Breast epithelium (tissue), 4 donors: ENCODE results near the gene GGTLC3. TPM values are rescaled to one million over a fixed set of nuclear protein-coding genes. Genes with fewer than 3 reads are reported as not detected.
"Not testable (repeated sequence)": the region's sequence is repeated elsewhere in the genome, so short reads cannot be mapped to it uniquely, and the experiment has no call there.

Experiments used
- DNase-seq, 2 donors: peaks; one replicate each; pipeline ENCODE4 v3.0.0-alpha.2; 2019; ENCODE audit warnings: low spot score in 2 of 2
- H3K27ac ChIP-seq, 2 donors: fragments of 200-600 bp; sonication (generic) in 1 of 2; one replicate each; pipeline ENCODE4 v1.5.1; 2016 to 2019; ENCODE audit warnings: mild to moderate bottlenecking in 1 of 2
- H3K27me3 ChIP-seq, 2 donors: fragments of 200-600 bp; sonication (generic) in 1 of 2; one replicate each; pipeline versions ENCODE4 v1.5.1 to v1.6.0; 2017 to 2019; ENCODE audit warnings: control low read depth in 1 of 2, mild to moderate bottlenecking in 1 of 2
- H3K36me3 ChIP-seq: fragments of 200-600 bp; one replicate; pipeline ENCODE4 v1.5.1; 2019
- H3K4me1 ChIP-seq, 2 donors: fragments of 200-600 bp; sonication (generic); one replicate each; pipeline ENCODE4 v1.5.1; 2016 to 2019; ENCODE audit warnings: control low read depth in 1 of 2
- H3K4me3 ChIP-seq, 3 donors: fragments of 200-600 bp; sonication (generic); 1 replicate in 2 of 3; 2 replicates in 1 of 3; pipeline ENCODE4 v1.5.1; 2016 to 2019; ENCODE audit warnings: mild to moderate bottlenecking in 3 of 3, moderate library complexity in 2 of 3
- H3K9me3 ChIP-seq, 2 donors: fragments of 200-600 bp; sonication (generic) in 1 of 2; one replicate each; pipeline ENCODE4 v1.5.1; 2016 to 2019; ENCODE audit warnings: control low read depth in 1 of 2
- intact Hi-C: fragments of 100-400 bp; cut with DNase I; formaldehyde crosslinking; loops from one replicate; pipeline ENCODE4 v1.15.1; 2023; ENCODE audit warnings: low total_unique reads
- total RNA-seq, 3 donors: library from RNA; depleted of rRNA; stranded (reverse); fragments of >200 nt; gene quantifications; one replicate each; pipeline ENCODE4 v1.1.0, GENCODE V29; 2016

GGTLC3 gene
- total RNA-seq = not detected

DNA sequence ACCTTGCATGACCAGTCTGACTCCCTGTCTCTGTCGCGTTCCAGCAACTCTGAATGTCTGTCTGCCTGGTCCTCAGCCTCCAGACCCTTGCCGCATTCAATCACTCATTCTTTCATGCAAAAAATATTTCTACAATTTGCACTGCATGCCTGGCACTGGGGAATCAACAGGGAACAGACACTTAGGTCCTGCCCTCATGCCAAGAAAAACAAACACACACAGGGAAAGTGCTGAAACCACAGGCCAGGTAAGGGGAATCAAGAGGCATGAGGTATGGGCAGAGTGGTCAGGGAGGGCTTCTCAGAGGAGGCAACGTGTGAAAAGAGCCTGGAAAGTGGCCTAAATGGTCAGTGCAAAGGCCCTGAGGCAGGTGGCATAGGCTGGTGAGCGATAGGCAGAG lies at the start of gene GGTLC3:
Gene GGTLC3 (minus strand): TSS at position 101 of the 400 bp plus-strand sequence. CDS start 264 bp downstream, outside the sequence.
- H3K27me3 ChIP-seq, H3K4me1 ChIP-seq, H3K27ac ChIP-seq, intact Hi-C loops, DNase-seq, H3K9me3 ChIP-seq, H3K4me3 ChIP-seq, H3K36me3 ChIP-seq: not testable (repeated sequence)

- DNase-seq, H3K9me3 ChIP-seq, H3K36me3 ChIP-seq, H3K27ac ChIP-seq, H3K4me3 ChIP-seq, intact Hi-C loops, H3K27me3 ChIP-seq, H3K4me1 ChIP-seq: not testable (repeated sequence)
Observed at GRCh38 chr22:18560099-18560974, 42.4 kb upstream of the GGTLC3 start.

DNA sequence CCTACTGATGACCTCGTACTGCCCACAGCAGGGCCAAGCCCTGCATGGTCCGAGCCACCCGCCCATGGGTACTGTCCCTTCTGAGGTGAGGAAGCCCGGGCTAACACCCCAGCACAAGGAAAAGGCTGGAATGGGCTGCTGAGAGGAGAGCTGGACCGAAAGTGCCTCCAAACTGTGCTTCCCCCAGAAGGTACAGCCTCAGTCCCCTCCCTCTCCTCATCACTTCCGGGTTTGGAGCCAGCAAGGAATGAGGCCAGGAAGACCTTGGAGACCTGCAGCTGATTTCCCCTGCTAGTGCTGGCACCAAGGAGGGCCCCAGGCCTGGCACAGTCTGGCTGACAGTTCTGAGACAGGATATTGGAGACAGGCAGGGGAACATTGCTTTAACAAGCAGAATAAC lies 41.0 kb upstream of the GGTLC3 start:
- H3K27ac ChIP-seq, DNase-seq, intact Hi-C loops: not testable (repeated sequence)

DNA sequence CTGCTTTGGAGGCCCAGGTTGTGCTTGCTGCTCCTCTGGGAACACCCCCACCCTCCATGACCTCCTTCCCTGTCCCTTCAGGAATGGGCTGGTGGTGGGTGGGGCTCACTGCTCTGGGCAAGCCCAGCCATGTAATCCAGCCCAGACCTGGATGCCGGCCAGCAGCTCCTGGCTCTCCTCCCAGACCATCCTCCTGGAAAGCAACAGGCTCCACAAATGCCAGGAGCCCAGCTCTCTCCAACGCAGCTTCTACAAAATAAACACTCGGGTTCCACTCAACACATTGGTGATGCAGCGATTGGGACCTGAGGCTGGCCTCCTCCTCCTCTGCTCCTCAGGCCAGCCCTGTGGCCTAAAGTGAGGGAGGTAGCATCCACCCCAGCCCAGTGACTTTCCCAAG lies 40.6 kb upstream of the GGTLC3 start:
- DNase-seq, H3K4me3 ChIP-seq, H3K4me1 ChIP-seq, H3K27ac ChIP-seq, H3K9me3 ChIP-seq, intact Hi-C loops, H3K36me3 ChIP-seq, H3K27me3 ChIP-seq: not testable (repeated sequence)

More for the DNA sequence above, 41.0 kb upstream of the GGTLC3 start:
- H3K4me1 ChIP-seq, H3K9me3 ChIP-seq, H3K27me3 ChIP-seq, H3K4me3 ChIP-seq, H3K36me3 ChIP-seq: not testable (repeated sequence)

DNA sequence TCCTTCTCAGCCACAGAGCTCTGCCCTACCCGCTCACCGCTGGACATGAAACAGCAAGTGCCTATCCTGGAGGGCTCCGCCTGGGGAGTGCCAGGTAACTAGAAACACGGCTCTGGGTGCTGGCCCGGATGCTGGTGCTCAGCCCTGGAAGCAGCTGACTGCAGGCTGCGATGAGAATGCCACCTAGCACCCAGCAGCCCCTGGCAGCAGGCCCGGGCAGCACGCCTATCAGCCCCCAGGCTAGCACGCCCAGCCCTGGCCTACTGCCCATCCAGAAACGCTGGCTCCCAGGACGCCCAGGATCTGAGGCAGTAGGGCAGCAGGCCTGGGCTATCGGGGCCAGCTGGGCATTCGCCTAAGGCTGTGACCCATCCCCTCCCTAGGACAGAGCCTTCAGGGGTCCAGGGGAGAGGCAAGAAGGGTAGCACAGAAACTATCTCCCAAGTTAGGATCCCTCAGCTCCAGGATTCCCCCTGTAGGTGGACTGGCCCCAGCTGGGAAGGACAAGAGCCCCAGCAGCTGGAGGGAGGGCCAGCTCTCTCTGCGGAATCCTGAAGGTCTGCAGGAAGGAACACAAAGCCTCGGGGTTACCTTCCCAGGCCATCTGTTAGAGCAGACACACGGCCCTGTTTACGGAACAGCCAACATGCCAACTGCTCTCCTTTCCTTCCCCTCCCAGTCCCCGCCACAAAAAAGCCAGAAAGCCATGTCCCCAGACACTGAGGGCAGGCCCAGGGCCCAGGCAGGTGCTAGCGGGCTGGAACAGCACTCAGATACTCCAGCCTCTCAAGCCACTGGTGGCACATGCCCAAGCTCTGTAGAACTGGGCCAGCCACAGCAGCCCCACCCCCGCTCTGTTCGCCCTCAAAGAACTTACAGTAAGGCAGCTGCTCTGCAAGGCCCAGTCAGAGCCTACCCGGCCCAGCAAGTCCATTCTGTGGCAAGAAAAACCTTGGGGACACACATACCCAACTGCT lies 36.6 kb upstream of the GGTLC3 start:
- H3K27me3 ChIP-seq, H3K4me1 ChIP-seq, DNase-seq, H3K36me3 ChIP-seq, H3K9me3 ChIP-seq, H3K27ac ChIP-seq, H3K4me3 ChIP-seq, intact Hi-C loops: not testable (repeated sequence)

GRCh38 chr22:18552839-18553597 lies 35.1 kb upstream of the GGTLC3 start:
- intact Hi-C loops, H3K27ac ChIP-seq, H3K9me3 ChIP-seq, H3K36me3 ChIP-seq, H3K27me3 ChIP-seq, H3K4me3 ChIP-seq, H3K4me1 ChIP-seq, DNase-seq: not testable (repeated sequence)

DNA sequence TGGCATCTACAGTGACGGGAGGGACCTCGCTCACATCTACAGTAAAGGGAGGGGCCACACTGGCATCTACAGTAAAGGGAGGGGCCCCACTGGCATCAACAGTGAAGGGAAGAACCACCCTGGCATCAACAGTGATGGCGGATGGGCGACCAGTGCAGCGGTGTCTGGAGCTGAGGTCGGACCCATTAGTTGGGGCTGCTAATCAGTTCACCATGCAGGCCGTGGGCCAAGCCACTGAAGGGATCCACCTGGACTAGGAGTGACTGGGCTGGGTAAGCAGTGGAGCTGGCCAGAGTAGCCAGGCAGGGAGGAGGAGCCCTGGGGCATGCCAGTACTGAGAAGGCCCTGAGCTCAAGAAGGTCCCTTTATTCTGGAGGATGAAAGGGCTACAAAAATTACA lies 33.1 kb upstream of the GGTLC3 start:
- intact Hi-C loops, H3K27ac ChIP-seq, H3K9me3 ChIP-seq, H3K27me3 ChIP-seq, DNase-seq, H3K4me1 ChIP-seq, H3K4me3 ChIP-seq, H3K36me3 ChIP-seq: not testable (repeated sequence)

DNA sequence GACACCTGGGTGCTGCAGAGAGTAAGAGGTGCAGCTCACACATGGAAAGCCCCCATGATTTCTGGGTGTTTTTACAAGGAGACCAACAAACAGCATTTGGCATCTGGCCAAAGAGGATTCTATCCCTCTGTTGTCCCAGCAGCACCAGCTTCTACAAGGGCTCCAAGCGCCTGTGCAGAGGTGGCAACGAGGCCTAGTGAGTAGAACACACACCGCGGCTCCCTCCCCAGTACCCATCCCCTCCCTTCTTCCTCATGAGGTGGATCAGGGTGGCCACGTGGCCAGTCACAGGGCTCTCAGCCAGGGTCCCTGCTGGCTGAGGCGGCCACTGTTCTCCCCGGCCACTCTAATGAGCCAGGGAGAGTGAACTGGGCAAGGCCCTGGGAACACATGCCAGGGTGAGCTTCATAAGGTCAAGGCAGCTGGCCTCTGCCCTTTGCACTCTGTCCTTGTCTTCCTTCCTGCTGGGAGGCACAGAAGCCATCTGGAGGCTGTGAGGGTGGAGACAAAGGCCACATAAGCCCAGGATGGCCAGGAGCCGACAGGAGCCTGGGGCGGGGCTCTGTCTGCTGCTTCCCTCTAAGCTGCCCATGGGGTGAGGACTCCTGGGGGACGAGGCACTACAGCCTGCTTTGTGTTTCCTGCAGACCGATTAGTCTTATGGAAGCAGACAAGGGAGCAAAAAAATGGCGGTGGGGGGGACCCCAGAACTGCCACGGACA lies 31.7 kb upstream of the GGTLC3 start:
- H3K27me3 ChIP-seq, H3K4me3 ChIP-seq, H3K9me3 ChIP-seq, H3K36me3 ChIP-seq, H3K27ac ChIP-seq, intact Hi-C loops, H3K4me1 ChIP-seq, DNase-seq: not testable (repeated sequence)

DNA sequence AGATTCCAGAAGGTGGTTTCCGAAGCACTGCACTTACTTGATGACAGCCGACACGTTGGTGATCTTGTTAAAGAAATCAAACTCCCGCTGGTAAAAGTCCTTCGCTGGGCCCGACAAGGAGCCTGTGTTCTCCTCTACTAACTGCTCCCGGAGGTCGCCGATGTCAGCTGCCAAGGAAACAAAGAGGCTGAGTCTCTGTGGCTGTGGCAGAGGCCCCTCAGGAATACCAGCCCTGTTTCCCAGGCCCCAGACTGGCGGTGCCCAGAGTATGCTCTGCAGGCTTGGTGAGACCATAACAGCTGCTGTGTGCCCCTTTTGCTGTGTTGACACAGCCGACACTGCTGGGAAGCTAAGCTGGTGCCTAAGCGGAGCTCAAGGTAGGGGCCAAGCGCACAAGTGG lies 26.7 kb upstream of the GGTLC3 start:
- H3K9me3 ChIP-seq, H3K27ac ChIP-seq, H3K4me1 ChIP-seq, intact Hi-C loops, H3K36me3 ChIP-seq, DNase-seq, H3K4me3 ChIP-seq, H3K27me3 ChIP-seq: not testable (repeated sequence)

GRCh38 chr22:18543400-18543799 lies 25.4 kb upstream of the GGTLC3 start:
- H3K9me3 ChIP-seq, H3K36me3 ChIP-seq, DNase-seq, H3K4me3 ChIP-seq, H3K4me1 ChIP-seq, H3K27ac ChIP-seq, intact Hi-C loops, H3K27me3 ChIP-seq: not testable (repeated sequence)

GRCh38 chr22:18539994-18540393 lies 22.0 kb upstream of the GGTLC3 start:
- H3K27ac ChIP-seq, H3K9me3 ChIP-seq, H3K36me3 ChIP-seq, H3K27me3 ChIP-seq, DNase-seq, H3K4me1 ChIP-seq, intact Hi-C loops, H3K4me3 ChIP-seq: not testable (repeated sequence)

DNA sequence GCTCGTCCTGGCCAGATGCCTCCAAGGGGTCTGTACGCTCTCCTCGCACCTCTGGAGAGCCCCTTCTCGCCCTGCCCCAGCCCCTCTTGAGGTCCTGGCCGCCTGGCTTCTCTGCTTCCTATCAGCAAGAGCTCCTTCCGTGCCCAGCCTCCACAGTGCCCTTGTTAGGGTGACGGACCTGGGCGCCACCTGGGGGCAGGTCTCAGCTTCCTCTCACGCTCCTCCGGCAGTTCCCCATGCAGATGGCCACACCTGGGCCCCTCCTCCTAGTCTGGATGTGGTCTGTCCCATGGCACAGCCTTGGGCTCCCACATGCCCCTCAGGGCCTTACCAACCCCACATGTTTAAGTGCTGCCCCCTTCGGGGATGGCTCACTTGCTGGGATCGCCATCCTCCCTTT lies 16.4 kb upstream of the GGTLC3 start:
- H3K27ac ChIP-seq, H3K4me1 ChIP-seq, H3K27me3 ChIP-seq, H3K9me3 ChIP-seq, intact Hi-C loops, DNase-seq, H3K36me3 ChIP-seq, H3K4me3 ChIP-seq: not testable (repeated sequence)
